GM19468 (cell line): ENCODE data around the gene SLC34A3.
A peak's percentile ranks its signal among the peaks of the same experiment; 100 is the strongest.

Experiments used
- ATAC-seq: cut with Tn5 transposase; IDR thresholded peaks from one replicate; pipeline ENCODE4 v1.9.1; 2021; ENCODE audit warnings: mild to moderate bottlenecking, moderate library complexity, moderate number of reproducible peaks; ENCODE audit not compliant: unreplicated experiment; ENCODE audit errors: extremely low read depth

SLC34A3 gene

DNA sequence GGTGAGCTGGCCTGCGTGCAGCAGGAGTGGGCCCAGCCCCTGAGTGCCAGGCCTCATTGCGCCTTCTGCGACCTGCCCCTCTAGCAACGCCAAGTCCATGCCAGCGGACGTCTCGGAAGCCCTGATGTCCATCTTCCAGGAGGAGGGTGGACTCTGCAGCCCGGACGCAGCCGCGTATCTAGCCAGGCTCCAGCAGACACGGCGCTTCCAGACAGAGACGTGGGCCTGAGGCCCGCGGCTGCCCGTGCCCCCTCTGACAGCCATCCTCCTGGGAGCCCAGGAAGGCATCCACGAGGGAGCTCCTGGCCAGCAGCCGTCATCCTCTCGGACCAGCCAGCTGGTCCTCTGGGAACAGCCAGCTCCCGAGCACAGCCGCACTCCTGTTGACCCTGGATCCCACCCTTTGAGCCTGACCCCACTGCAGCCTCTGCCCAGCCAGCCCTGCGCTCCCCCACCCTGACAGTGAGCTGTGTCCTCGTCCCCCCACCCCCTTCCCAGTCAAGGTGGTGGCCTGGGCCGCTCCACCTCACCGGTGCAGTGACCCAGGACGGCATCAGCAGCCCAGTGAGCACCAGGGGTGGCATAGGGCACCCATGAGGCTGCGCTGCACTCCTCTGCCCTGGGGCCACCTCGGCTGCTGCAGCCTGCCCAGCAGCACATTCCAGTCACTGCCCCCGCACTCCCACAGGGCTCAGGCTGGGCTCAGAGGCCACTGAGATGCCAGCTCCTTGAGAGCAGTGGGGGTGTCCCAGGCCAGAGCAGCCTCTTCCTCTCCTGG lies 14.3 kb upstream of the SLC34A3 start:
- ATAC-seq = no peak

DNA sequence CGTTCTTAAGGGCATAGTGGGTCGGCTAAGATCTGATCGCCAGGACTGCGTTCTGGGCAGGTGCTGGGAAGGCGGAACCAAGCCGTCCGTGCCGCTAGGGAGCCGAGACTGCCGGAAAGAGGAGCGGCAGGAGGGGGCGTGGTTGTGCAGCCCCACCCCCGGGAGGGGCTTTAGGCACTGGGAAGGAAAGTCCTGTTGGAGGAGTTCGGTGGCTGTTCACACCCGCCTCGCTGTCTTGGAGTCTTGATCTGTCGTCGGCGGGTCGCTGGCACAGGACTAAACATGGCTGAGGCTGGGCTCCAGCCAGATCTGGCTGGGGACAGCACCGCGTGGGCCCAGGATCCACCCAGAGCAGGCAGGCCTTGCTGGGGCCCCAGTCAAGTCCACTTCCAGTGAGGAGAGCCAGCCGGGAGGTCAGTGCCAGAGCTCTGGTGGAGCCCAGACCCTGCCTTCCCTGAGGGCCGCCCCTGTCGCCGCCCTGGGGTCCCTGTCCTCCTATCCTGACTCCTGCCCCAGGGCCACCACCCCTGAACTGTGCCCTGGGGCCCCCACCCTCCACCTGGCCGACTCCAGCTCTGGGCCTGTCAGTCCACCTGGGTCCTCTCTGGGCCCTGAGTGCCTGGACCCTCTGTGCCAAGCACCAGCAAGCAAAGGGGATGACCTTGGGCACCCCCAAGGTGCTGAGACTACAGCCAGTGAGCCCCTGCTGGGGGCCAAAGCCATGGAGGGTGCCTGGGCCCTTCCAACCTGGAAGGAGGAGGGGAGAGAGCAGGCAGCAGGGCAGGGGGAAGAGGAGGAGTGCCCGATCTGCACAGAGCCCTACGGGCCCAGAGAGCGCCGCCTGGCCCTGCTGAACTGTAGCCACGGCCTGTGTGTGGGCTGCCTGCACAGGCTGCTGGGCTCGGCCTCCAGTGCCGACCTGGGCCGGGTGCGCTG lies 13.2 kb upstream of the SLC34A3 start:
- no peak for ATAC-seq

DNA sequence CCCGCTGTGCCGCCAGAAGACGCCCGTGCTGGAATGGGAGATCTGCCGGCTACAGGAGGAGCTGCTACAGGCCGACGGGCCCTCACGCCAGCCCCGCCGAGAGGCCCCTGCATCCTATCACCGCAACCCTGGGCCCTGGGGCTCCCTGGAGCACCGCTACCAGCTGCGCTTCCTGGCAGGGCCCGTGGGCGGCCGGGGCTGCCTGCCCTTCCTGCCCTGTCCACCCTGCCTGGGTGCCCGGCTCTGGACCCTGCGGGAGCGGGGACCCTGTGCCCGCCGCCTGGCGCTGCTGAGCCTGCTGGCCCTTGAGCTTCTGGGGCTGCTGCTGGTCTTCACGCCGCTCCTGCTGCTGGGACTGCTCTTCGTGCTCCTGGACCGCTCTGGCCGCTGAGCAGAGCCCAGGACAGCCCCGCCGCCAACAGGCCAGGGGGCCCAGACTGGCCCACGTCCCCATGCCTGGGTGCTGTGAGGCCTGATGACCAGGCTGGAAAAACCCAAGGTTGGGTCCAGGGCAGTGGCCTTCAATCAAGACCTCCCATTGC lies 12.4 kb upstream of the SLC34A3 start:
- no peak for ATAC-seq

DNA sequence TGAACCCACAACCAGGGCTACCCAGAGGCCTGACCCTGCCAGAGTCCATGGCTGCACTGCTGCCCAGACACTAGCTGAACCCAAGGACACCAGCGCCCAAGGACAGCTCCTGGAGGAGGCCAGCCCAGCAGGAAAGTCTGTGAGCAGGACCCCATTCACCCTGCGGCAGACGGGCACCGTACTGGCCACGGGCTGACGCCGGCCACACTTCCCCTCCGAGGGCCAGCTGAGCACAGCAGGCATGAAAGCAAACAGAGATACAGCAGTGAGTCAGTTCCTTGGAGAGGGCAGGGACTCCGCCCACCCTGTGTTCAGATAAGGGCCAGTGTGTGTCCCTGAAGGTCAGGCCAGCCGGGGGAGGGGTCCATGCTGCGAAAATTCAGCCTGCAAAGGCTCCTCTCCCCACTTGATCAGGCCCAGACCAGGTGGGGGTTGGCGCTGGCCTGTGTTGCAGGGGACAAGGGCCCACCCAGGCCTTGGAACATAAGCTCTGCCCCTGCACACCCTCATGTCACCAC lies 11.9 kb upstream of the SLC34A3 start:
- ATAC-seq = no peak

DNA sequence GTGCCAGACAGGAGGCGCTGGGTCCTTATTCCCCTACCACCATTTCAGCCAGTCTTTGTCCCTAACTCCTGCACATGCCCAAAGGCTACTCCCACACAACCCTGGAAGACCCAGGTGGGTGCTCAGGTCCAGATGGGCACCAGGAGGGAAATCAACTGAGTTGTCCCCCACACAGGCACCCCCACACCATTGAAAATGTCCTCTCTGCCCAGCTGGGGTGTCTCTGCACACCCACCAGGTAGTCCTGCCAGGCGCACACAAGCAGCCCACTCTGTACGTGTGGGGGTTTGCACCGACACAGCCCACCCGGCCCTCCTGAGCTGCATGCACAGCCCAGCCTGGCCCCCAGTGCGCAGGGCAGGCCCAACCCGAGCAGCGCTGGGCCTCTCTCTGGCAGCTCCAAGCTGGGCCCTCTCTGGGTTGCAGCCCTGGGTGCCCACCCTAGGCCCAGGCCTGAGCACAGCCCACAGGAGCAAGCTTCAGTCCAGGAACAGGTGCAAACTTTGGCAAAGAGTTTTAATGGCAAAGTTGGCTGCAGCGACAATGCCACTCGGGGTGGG lies 10.9 kb upstream of the SLC34A3 start:
- no peak for ATAC-seq

DNA sequence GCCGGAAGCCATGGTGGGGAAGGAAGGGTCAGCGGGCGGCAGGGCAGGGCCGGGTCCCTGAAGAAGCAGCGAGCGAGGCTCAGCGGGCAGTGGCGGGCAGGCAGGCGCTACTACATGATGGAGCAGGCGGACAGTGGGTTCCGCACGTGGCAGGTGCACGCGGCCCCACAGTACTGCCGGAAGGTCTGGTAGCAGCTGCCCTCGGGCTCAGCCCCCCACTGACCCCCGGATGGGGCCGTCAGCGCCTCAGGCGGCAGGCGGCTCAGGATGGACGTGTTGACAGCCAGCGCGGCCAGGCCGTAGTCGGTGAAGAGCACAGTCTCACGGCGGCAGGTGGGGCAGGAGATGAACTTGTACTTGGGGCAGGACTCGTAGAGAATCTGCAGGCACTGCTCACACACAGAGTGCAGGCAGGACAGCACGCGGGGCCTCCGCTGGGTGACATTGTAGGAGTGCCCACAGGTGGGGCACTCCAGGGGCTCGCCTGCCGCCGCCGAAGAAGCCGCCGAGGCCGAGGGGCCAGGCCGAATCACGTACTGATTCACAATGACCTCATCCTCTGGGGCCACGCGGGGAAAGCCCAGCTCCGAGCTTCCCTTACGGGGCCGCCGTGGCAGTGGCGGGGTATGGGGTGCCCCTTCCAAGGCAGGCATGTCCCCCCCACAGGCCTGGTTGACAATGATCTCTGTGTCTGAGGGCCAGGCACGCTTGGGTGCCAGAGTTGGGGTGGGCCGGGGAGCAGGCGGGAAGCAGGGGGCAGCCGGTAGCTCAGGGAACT lies 10.2 kb upstream of the SLC34A3 start:
- ATAC-seq = no peak

DNA sequence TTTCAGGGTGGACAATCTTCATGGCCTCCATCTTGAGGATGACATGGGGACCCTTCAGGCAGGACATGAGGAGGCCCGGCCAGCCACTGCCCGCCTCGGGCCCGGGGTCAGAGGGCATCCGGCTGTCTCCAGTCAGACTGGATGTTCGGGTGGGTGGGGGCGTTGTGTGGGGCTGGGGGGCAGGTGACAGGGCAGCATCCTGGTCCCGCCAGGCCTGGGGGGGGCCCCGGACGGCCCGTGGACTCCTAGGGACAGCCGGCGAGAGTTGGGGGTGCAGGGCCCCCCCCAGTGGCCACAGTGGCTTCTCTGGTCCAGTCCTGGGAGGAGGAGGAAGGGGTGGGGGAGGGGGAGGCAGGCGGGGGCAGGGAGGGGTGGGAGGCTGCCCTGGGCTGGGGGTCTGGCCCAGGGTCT lies 9.6 kb upstream of the SLC34A3 start:
- no peak for ATAC-seq

DNA sequence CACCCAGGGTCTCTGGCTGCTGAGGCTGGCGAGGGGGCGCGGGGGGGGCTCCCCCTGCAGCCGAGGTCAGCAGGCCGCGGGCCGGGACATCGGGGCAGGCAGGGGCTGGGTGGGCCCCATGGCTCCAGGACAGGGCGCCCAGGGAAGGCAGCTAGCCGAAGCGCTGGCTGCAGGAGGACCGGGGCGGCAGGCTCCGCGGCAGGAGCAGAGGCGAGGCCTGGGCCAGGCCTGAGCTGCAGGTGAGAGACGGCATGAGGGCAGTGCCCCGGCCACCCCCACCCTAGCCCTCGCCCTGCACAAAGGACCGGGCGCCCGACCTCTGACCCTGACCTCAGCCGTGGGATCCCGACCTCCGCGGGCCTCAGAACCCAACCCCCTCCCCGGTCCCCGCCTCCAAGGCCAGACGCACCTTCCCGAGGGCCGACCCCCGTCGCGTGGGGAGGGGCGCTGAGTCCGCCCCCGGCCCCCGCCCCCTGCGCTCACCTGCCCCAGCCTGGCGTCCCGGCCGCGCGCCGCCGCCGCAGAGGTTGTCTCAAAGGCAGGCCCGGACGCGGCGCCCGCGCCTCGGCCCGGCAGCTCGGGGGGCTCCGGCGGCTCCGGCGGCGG lies 9.1 kb upstream of the SLC34A3 start:
- no peak for ATAC-seq

DNA sequence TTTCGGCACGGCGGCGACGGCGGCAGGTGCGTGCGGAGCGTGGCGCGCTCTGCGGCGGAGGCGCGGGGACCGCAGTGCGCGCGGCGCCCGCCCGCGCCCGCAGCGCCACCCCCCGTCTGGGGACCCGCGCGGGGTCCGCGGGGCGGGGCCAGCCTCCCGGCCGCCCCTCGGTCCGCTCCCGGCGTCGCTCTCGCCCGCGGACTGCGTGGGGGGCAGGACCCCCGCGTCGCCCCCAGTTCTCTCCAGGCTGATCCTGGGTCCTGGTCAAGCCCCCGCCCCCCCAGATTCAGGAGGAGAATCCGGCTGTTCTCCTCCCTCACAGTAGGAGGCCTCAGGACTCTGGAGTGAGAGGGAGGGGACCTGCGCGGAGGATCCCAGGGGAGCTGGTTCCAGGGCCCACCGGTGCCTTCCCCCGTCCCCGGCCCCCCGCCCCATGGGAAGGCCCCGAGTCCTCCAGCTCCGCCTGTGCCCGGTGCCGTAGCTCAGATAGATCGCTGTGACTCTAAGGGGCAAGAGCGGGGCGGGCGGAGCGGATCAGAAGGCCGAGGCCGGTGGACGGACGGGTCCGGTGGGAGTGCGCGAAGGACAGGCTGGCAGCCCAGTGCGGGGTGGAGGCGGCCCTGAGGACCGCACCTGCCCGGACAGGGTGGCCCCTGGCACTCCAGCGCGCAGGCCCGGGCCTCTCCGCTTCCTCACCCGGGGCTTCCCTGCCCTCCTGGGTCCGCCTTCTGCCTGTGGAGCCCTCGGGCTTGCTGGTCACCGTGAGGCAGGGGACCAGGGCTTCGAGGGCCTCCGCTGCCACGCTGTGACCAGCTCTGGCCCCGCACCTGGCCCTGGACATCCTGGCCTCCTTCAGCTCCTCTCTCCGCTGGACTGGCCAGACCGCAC lies 8.3 kb upstream of the SLC34A3 start, which contains the start of gene RNF208:
TSS of gene RNF208 (minus strand) at position 51 of the 888 bp plus-strand sequence. CDS start 1,028 bp downstream, outside the sequence.
- no peak for ATAC-seq

DNA sequence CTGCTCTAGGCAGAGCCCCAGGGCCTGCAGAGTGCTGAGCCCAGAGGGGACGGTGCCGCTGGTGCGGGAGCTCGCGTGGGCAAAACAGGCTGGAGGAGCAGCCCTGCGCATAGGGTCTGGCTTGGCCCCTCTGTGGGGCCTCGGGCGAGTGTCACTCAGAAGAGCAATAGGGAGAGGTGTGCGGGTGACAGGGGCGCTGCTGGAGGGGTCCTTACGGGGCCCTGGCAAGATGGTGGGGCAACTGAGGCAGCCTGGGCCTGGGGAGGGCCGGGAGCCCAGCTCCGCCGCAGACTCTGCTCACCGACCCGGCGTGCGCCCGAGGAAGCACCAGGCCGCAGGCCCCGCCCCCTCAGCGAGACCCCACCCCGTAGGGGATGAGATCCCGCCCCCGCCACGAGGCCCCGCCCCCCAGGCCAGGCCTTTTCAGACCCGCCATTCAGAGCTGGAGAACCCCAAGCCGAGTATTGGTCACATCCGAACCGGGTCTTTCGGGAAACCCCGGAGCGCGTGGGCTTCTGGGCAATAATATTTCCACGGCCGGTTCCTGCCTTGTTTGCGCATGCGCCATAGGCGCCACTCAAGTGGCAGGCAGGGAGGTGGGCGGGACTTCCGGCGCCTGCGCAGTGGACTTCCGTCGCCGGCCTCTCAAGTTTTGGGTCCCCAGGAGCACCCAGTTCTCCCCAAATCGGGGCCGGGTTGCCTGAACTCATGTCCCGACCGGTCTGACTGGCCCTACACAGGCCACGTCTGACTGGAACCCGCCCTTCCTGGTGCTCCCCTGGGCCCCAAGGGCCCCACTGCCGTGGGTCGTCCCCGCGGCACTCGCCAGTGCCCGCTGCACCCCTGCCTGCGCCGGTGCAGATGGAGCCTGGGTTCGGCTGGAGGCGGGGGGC lies 7.4 kb upstream of the SLC34A3 start:
- peak; percentile 66 for ATAC-seq

DNA sequence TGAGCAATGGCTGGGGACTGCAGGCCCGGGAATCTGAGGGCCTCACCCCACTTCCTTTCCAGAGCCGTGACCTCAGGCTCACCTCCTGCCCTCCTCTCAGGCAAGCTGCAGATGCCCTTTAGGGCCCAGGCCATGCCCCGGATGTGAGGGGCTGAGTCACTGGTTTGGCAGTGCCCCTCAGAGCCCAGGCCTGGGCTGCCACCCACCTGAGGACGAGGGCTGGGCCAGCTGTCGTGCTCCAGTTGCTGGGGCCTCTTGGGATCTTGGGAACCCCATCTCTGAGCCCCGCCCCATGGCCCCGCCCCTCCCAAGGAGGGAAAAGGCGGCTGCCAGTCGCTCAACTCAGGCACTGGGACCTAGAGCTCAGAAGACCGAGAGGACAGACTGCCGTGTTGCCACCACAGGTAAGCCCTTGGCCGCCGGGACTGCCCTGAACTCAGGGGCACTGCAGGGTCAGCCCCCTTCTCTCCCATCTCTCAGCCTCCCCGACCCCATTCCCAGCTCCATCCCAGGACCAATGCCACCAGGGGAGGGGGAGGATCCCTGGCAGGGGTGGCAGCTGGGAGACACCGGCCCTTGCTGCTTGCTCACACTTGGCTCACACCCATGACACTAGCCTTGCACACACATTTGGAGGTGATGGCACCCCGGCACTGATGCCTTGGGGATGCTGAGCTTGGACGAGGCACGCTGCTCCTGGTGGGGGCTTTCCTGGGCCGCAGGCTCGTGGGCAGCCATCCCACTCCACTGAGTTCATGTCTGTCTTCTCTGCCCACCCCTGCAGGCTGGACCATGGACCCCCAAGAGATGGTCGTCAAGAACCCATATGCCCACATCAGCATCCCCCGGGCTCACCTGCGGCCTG lies 5.6 kb upstream of the SLC34A3 start, which contains the start of gene CYSRT1:
TSS of gene CYSRT1 (plus strand) at position 345 of the 865 bp plus-strand sequence. CDS start at position 793, 448 bp downstream.
- no peak for ATAC-seq

DNA sequence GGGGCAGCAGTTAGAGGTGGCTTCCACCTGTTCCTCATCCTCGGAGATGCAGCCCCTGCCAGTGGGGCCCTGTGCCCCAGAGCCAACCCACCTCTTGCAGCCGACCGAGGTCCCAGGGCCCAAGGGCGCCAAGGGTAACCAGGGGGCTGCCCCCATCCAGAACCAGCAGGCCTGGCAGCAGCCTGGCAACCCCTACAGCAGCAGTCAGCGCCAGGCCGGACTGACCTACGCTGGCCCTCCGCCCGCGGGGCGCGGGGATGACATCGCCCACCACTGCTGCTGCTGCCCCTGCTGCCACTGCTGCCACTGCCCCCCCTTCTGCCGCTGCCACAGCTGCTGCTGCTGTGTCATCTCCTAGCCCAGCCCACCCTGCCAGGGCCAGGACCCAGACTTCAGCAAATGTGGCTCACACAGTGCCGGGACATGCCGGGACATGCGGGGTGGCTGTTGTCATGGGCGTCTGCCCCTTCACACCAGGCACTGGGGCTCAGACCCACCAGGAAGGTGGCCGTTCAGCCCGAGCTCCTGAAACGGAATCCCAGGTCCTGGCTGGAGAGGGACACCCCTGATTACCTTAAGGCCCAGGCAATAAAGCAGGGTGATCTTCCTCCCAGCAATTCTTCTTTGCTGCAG lies 4.9 kb upstream of the SLC34A3 start:
- ATAC-seq = no peak

DNA sequence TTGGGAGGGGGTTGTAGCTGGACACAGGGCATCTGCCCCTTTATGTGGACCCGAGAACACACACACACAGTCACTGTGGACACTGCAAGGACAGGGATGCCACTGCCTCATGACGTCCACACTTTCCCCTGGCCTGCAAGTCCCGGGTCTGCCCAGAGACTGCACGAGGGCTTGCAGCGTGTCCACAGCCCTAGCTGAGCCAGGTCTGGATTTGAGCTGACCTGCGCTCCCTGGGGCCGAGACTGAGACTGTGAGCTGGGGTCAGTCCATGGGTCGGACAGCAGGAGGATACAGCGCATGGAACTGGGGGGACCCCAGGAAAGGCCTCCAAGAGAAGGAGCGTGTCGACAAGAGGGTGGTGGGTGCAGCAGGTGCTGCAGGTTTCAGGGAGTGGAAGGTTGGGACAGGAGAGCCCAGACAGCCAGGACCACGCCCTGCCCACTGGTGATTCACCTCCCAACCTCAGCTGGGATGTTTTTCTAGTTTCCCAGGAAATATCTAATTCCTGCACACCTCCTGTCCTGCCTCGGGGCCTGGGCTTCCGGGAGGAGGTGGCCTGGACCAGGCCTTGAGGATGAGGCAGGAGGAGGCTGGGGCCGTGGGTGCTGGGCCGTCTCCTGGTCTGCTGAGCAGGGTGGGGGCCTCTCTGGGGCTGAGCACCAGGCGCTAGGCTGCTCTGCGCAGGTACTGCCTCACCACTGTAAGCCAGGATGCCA lies 4.2 kb upstream of the SLC34A3 start:
- no peak for ATAC-seq

DNA sequence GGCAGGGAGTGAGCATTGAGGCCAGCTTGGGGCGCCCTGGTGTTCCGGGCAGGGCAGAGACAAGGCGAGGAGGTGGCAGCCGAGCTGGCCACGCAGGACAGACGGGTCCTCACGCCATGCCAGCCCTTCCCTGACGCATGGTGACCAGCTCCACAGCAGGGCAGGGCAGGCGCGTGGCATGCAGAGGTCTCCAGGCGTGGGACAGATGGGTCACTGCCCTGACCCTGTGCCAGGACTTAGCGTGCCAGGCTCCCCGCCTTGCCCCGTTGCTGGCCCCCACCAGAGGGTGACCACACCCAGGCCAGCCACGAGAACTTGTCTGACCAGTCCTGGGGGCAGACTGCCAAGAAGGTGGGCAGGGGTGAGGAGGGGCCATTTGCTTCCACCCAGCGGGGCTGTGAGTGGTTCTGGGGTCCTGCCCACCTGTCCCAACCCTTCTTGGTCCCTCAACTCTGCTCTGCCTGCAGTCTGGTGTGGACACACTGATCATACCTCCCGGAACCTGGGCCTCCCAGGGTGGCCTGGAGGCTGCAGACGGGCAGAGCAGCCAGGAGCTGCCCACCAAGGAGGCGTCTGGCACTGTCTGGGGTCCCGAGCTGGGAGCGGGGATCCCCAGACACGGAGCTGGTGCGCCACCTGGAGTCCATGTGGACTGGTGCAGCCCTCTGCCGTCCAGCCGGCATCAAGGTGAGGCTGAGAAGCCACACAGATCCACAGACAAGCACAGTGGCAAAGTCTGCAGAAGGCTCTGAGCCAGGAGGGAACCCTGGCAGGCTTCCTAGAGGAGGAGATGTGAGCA lies 3.4 kb upstream of the SLC34A3 start, which contains the start of gene RNF224:
TSS of gene RNF224 (plus strand) at position 449 of the 799 bp plus-strand sequence. CDS start 834 bp downstream, outside the sequence.
- no peak for ATAC-seq
